GM19193 (cell line): ENCODE results near the gene SH3PXD2B.
A peak's percentile ranks its signal among the peaks of the same experiment; 100 is the strongest.

Source experiments
- POLR2A ChIP-seq: IDR thresholded peaks from 4 replicates; pipeline ENCODE4 v1.6.1; 2011; ENCODE audit not compliant: insufficient read depth, insufficient read length; ENCODE audit errors: extremely low read depth

Gene SH3PXD2B

GRCh38 chr5:172284611-172284980, 169.7 kb downstream of the SH3PXD2B start:
- no peak for TF ChIP-seq POLR2A

GRCh38 chr5:172283862-172284610, 170.3 kb downstream of the SH3PXD2B start:
- peak; percentile 73 for TF ChIP-seq POLR2A

- no peak for TF ChIP-seq POLR2A
Measured at GRCh38 chr5:172283020-172283861, 171.1 kb downstream of the SH3PXD2B start, which contains the start of gene UBTD2. Gene UBTD2 (minus strand): TSS chr5:172283764. CDS start chr5:172283665, 99 bp downstream.

GRCh38 chr5:172282272-172283019, 171.9 kb downstream of the SH3PXD2B start:
- TF ChIP-seq POLR2A: no peak

- no peak for TF ChIP-seq POLR2A
Measured at GRCh38 chr5:172281346-172281745, 173.0 kb downstream of the SH3PXD2B start.

- no peak for TF ChIP-seq POLR2A
Measured at GRCh38 chr5:172280929-172281328, 173.4 kb downstream of the SH3PXD2B start.

- no peak for TF ChIP-seq POLR2A
Measured at GRCh38 chr5:172280317-172280716, 174.0 kb downstream of the SH3PXD2B start.

GRCh38 chr5:172278356-172278755, 176.0 kb downstream of the SH3PXD2B start:
- no peak for TF ChIP-seq POLR2A

GRCh38 chr5:172276214-172276613, 178.1 kb downstream of the SH3PXD2B start:
- TF ChIP-seq POLR2A: no peak
